Heart left ventricle (tissue), 16 donors: Measurements from ENCODE around the gene INTS6L. TPM values are rescaled to one million over a fixed set of nuclear protein-coding genes. Genes with fewer than 3 reads are reported as not detected.

Experiments used
- ATAC-seq, 4 donors: fragments of 200-7000 bp; cut with Tn5 transposase; one replicate each; pipeline ENCODE4 v1.9.1; 2020 to 2022; ENCODE audit warnings: moderate library complexity in 4 of 4, mild to moderate bottlenecking in 3 of 4, moderate number of reproducible peaks in 1 of 4
- DNase-seq, 5 donors: peaks; one replicate each; pipeline ENCODE4 v3.0.0-alpha.2; 2020
- H3K27ac ChIP-seq, 12 donors: fragments of 200-600 bp; sonication (generic) in 4 of 12; one replicate each; pipeline versions ENCODE4 v1.5.0 to v1.8.0; 2016 to 2022; ENCODE audit warnings: mild to moderate bottlenecking in 2 of 12
- H3K27me3 ChIP-seq, 9 donors: fragments of 200-600 bp; sonication (generic) in 2 of 9; one replicate each; pipeline versions ENCODE4 v1.5.1 to v1.8.0; 2016 to 2022; ENCODE audit warnings: mild to moderate bottlenecking in 3 of 9
- H3K36me3 ChIP-seq, 9 donors: fragments of 200-600 bp; sonication (generic) in 2 of 9; one replicate each; pipeline versions ENCODE4 v1.5.0 to v1.8.0; 2018 to 2022; ENCODE audit warnings: mild to moderate bottlenecking in 2 of 9
- H3K4me1 ChIP-seq, 12 donors: fragments of 200-600 bp; sonication (generic) in 4 of 12; one replicate each; pipeline versions ENCODE4 v1.5.0 to v1.8.0; 2016 to 2022; ENCODE audit warnings: mild to moderate bottlenecking in 3 of 12
- H3K4me3 ChIP-seq, 12 donors: fragments of 200-600 bp; sonication (generic) in 4 of 12; one replicate each; pipeline versions ENCODE4 v1.5.0 to v1.8.0; 2017 to 2022; ENCODE audit warnings: mild to moderate bottlenecking in 9 of 12, moderate library complexity in 4 of 12
- H3K9me3 ChIP-seq, 12 donors: fragments of 200-600 bp; sonication (generic) in 4 of 12; one replicate each; pipeline versions ENCODE4 v1.5.0 to v1.8.0; 2016 to 2022; ENCODE audit warnings: mild to moderate bottlenecking in 1 of 12
- CTCF ChIP-seq, 12 donors: fragments of 200-600 bp; sonication (generic) in 4 of 12; IDR thresholded peaks; one replicate each; pipeline versions ENCODE4 v1.5.0 to v1.8.0; 2018 to 2022; ENCODE audit warnings: antibody characterized with exemption in 12 of 12, mild to moderate bottlenecking in 5 of 12
- POLR2A ChIP-seq, 2 donors: fragments of 450-650 bp; IDR thresholded peaks; one replicate each; pipeline ENCODE4 v1.6.1; 2017; ENCODE audit warnings: antibody characterized with exemption in 2 of 2, mild to moderate bottlenecking in 2 of 2, moderate library complexity in 2 of 2
- WGBS, 4 donors: extraction: QIAGEN DNeasy Blood & Tissue Kit in 2 of 4; methylation state at CpG; one replicate each; pipeline versions ENCODE4 v1.1.5 to v1.1.7; 2013 to 2018; 5-methylcytosine and 5-hydroxymethylcytosine counted together
- intact Hi-C, 10 donors: fragments of 100-400 bp; cut with DNase I; formaldehyde crosslinking; loops; one replicate each; pipeline versions ENCODE4 v1.11.1 to v1.14.2; 2022
- polyA plus RNA-seq, 2 donors: library from polyadenylated mRNA; stranded (reverse); fragments of 200-250 nt; gene quantifications; one replicate each; pipeline ENCODE4 v1.2.3, GENCODE V29; 2013
- total RNA-seq, 9 donors: library from RNA; depleted of rRNA in 2 of 9; stranded (reverse); fragments of >200 nt in 2 of 9; fragmentation: NEBNext Ultra II Directional in 3 of 9; extraction: Animal tissue kit (Norgen Biotek cat#: 25700) in 3 of 9; gene quantifications; one replicate each; pipeline versions ENCODE4 v1.1.0 to v1.2.4, GENCODE V29; 2016 to 2023
- donor health status: ischemic (EF 13 %, LVEDD 7.1; RV severe dilation, severe dysfunction).
- donor health status: healthy with polysubstance abuse.
- donor health status: DM: no; HTN: yes; CAD: no.
- donor health status: DM: no; HTN: no; CAD: no.
- donor health status: ischemic (EF 25% LVEDD 6.9; RV normal size, moderate dysfunction).
- donor health status: ischemic (EF 25% LVEDD 5.7; RV mildly dilated, moderate dysfunction).
- donor health status: healthy.
- donor health status: DM: yes; HTN: yes; CAD: no.
- donor health status: ischemic (EF 35%, LVEDD 5.7; RV mildly dilated, moderate dysfunction).
- donor health status: nonischemic (EF 11% LVEDD 7.7; RV severe dilation, severe dysfunction).
- donor health status: DM: yes; HTN: yes; CAD: no.
- donor health status: PGD.
- donor health status: ischemic (EF 29% LVEDD 5.4; RV normal size, mild dysfunction).
- donor health status: nonischemic (EF 23%, LVEDD 6.1; RV moderate dilation, normal function).

The INTS6L gene
- total and polyA plus RNA-seq, 11 donors = 1.4 to 5.9 (median 2.6) TPM

- H3K27ac ChIP-seq = no peak overlapping the region
- H3K36me3 ChIP-seq = peaks cover 0 to under 1% (median 0%) of the 10 kb centered on the region in 9 donors
- intact Hi-C loops = no loop called here
- H3K4me1 ChIP-seq = peaks cover 0 to 10% (median under 1%) of the 10 kb centered on the region in 12 donors
- H3K4me3 ChIP-seq = no peak overlapping the region
- H3K9me3 ChIP-seq = no peaks in the 10 kb centered on the region
- H3K27me3 ChIP-seq = peaks cover 0 to 3% (median 0%) of the 10 kb centered on the region in 9 donors
- ATAC-seq = no peak
- no peak for TF ChIP-seq POLR2A (IDR thresholded peaks at IDR 0.05)
- no peak for TF ChIP-seq CTCF (IDR thresholded peaks at IDR 0.05)
- 70 to 88% (median 76%) methylated on average over 1 of the region's 1 CpG for WGBS, 4 donors
- DNase-seq = no peak
Observed at GRCh38 chrX:135541351-135541750, 20.9 kb downstream of the INTS6L start.

- no peak overlapping the region for H3K4me3 ChIP-seq
- intact Hi-C loops = no loop called here
- ATAC-seq (no peak), DNase-seq (no peak)
- peaks cover 0 to 10% (median 0%) of the 10 kb centered on the region in 12 donors for H3K4me1 ChIP-seq
- 56 to 72% (median 66%) methylated on average over 1 of the region's 1 CpG for WGBS, 4 donors
- H3K27me3 ChIP-seq = peaks cover 0 to 3% (median 0%) of the 10 kb centered on the region in 9 donors
- no peak for TF ChIP-seq CTCF (IDR thresholded peaks at IDR 0.05)
- no peak for TF ChIP-seq POLR2A (IDR thresholded peaks at IDR 0.05)
- H3K27ac ChIP-seq = no peak overlapping the region
- H3K9me3 ChIP-seq = no peaks in the 10 kb centered on the region
- peaks cover 0 to 12% (median 4%) of the 10 kb centered on the region in 9 donors for H3K36me3 ChIP-seq
Observed at GRCh38 chrX:135543172-135543571, 22.7 kb downstream of the INTS6L start.

- 33 to 73% (median 57%) methylated on average over 2 of the region's 2 CpGs for WGBS, 4 donors
- no peak for DNase-seq
- Histone ChIP-seq H3K36me3 (peaks cover 0 to 15% (median 4%) of the 10 kb centered on the region in 9 donors), H3K4me1 (peaks cover 0 to 10% (median 0%) of the 10 kb centered on the region in 12 donors), H3K27ac (peak overlapping the region in 1 of 12 donors; percentile 11), H3K4me3 (no peak overlapping the region), H3K27me3 (peaks cover 0 to 3% (median 0%) of the 10 kb centered on the region in 9 donors), H3K9me3 (no peaks in the 10 kb centered on the region)
- no peak for ATAC-seq
- intact Hi-C loops = no loop called here
- TF ChIP-seq POLR2A (IDR thresholded peaks at IDR 0.05) = no peak
- TF ChIP-seq CTCF (IDR thresholded peaks at IDR 0.05) = peak in 5 of 12 donors; percentile 11 to 15 (median 15)
Observed at GRCh38 chrX:135543924-135544323, 23.5 kb downstream of the INTS6L start.

GRCh38 chrX:135544338-135544948, 24.0 kb downstream of the INTS6L start:
- no peaks in the 10 kb centered on the region for H3K9me3 ChIP-seq
- ATAC-seq (peak in 1 of 4 donors; percentile 41), DNase-seq (peak in 1 of 5 donors; percentile 24)
- H3K27ac ChIP-seq = peak overlapping the region in 1 of 12 donors; percentile 11
- WGBS, 4 donors = 39 to 59% (median 53%) methylated on average over 5 of the region's 5 CpGs
- no peak for TF ChIP-seq CTCF (IDR thresholded peaks at IDR 0.05)
- TF ChIP-seq POLR2A (IDR thresholded peaks at IDR 0.05) = no peak
- H3K4me3 ChIP-seq = no peak overlapping the region
- H3K27me3 ChIP-seq = peaks cover 0 to 3% (median 0%) of the 10 kb centered on the region in 9 donors
- intact Hi-C loops = no loop called here
- peaks cover 0 to 10% (median 0%) of the 10 kb centered on the region in 12 donors for H3K4me1 ChIP-seq
- H3K36me3 ChIP-seq = peaks cover 0 to 15% (median 4%) of the 10 kb centered on the region in 9 donors
